Heart right ventricle (tissue), 16 donors: ENCODE data around the gene AAK1. TPM values are rescaled to one million over a fixed set of nuclear protein-coding genes. Genes with fewer than 3 reads are reported as not detected.

Source experiments
- ATAC-seq, 8 donors: fragments of 200-7000 bp; cut with Tn5 transposase; one replicate each; pipeline ENCODE4 v1.9.1; 2020; ENCODE audit warnings: mild to moderate bottlenecking in 8 of 8, moderate library complexity in 8 of 8, moderate number of reproducible peaks in 1 of 8
- DNase-seq, 2 donors: peaks; one replicate each; pipeline ENCODE4 v3.0.0-alpha.2; 2020
- H3K27ac ChIP-seq, 10 donors: fragments of 200-600 bp; sonication (generic) in 2 of 10; one replicate each; pipeline versions ENCODE4 v1.5.0 to v1.8.0; 2020 to 2022; ENCODE audit warnings: mild to moderate bottlenecking in 3 of 10
- H3K27me3 ChIP-seq, 7 donors: fragments of 200-600 bp; one replicate each; pipeline ENCODE4 v1.8.0; 2021 to 2022; ENCODE audit warnings: mild to moderate bottlenecking in 2 of 7
- H3K36me3 ChIP-seq, 9 donors: fragments of 200-600 bp; sonication (generic) in 1 of 9; one replicate each; pipeline versions ENCODE4 v1.5.0 to v1.8.0; 2020 to 2022; ENCODE audit warnings: mild to moderate bottlenecking in 2 of 9
- H3K4me1 ChIP-seq, 9 donors: fragments of 200-600 bp; sonication (generic) in 1 of 9; one replicate each; pipeline versions ENCODE4 v1.5.0 to v1.8.0; 2020 to 2022; ENCODE audit warnings: mild to moderate bottlenecking in 4 of 9
- H3K4me3 ChIP-seq, 10 donors: fragments of 200-600 bp; sonication (generic) in 2 of 10; one replicate each; pipeline versions ENCODE4 v1.5.0 to v1.8.0; 2020 to 2022; ENCODE audit warnings: mild to moderate bottlenecking in 7 of 10, moderate library complexity in 2 of 10
- H3K9me3 ChIP-seq, 11 donors: fragments of 200-600 bp in 10 of 11; sonication (generic) in 2 of 11; one replicate each; pipeline versions ENCODE4 v1.5.0 to v1.8.0; 2013 to 2022; ENCODE audit warnings: mild to moderate bottlenecking in 2 of 11, control low read depth in 1 of 11, moderate library complexity in 1 of 11
- WGBS, 2 donors: extraction: QIAGEN DNeasy Blood & Tissue Kit; methylation state at CpG; one replicate each; pipeline ENCODE4 v1.1.7; 2013; ENCODE audit warnings: inconsistent platforms in 1 of 2; 5-methylcytosine and 5-hydroxymethylcytosine counted together
- intact Hi-C, 10 donors: fragments of 100-400 bp; cut with DNase I; formaldehyde crosslinking; loops; one replicate each; pipeline versions ENCODE4 v1.11.1 to v1.14.2; 2022
- polyA plus RNA-seq, 2 donors: library from polyadenylated mRNA; stranded (reverse); fragments of 200-250 nt; gene quantifications; one replicate each; pipeline ENCODE4 v1.2.3, GENCODE V29; 2013
- total RNA-seq, 10 donors: library from RNA; stranded (reverse); fragmentation: NEBNext Ultra II Directional in 3 of 10; extraction: Animal tissue kit (Norgen Biotek cat#: 25700) in 3 of 10; gene quantifications; one replicate each; pipeline versions ENCODE4 v1.2.1 to v1.2.4, GENCODE V29; 2021 to 2023
- TF ChIP-seq, protein P1 (sequence below), 9 donors: fragments of 200-600 bp; sonication (generic) in 2 of 9; IDR thresholded peaks; one replicate each; pipeline versions ENCODE4 v1.5.0 to v1.8.0; 2021 to 2022; ENCODE audit warnings: antibody characterized with exemption in 9 of 9, mild to moderate bottlenecking in 5 of 9, moderate library complexity in 1 of 9
- donor health status: Arrhythmogenic right ventricular cardiomyopathy.
- donor health status: ischemic (EF 13 %, LVEDD 7.1; RV severe dilation, severe dysfunction).
- donor health status: healthy with polysubstance abuse.
- donor health status: DM: no; HTN: yes; CAD: no.
- donor health status: DM: no; HTN: no; CAD: no.
- donor health status: ischemic (EF 25% LVEDD 6.9; RV normal size, moderate dysfunction).
- donor health status: ischemic (EF 25% LVEDD 5.7; RV mildly dilated, moderate dysfunction).
- donor health status: healthy.
- donor health status: DM: yes; HTN: yes; CAD: no.
- donor health status: Ischemic cardiomyopathy.
- donor health status: ischemic (EF 35%, LVEDD 5.7; RV mildly dilated, moderate dysfunction).
- donor health status: nonischemic (EF 11% LVEDD 7.7; RV severe dilation, severe dysfunction).
- donor health status: DM: yes; HTN: yes; CAD: no.
- donor health status: PGD.
- donor health status: ischemic (EF 29% LVEDD 5.4; RV normal size, mild dysfunction).
- donor health status: nonischemic (EF 23%, LVEDD 6.1; RV moderate dilation, normal function).

Gene AAK1
- total and polyA plus RNA-seq, 12 donors = 10.1 to 148 (median 116) TPM

DNA sequence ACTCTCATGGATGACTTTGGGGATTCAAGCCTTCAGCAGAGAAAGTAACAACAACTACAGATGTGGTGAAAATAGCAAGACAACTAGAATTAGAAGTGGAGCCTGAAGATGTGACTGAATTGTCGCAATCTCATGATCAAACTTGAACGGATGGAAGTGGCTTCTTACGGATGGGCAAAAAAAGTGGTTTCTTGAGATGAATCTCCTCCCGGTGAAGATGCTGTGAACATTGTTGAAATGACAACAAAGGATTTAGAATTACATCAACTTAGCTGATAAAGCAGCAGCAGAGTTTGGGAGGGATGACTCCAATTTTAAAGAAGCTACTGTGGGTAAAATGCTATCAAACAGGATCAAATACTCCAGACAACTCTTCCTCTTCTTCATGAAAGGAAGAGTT, 43.1 kb downstream of the AAK1 start:
- no peak overlapping the region for H3K4me3 ChIP-seq
- WGBS, 2 donors = 92 to 93% methylated on average over 4 of the region's 4 CpGs
- peak overlapping the region in 8 of 10 donors; percentile 16 to 63 (median 38) for H3K27ac ChIP-seq
- intact Hi-C loops = no loop called here
- H3K27me3 ChIP-seq = no peaks in the 10 kb centered on the region
- TF ChIP-seq, protein P1, sequence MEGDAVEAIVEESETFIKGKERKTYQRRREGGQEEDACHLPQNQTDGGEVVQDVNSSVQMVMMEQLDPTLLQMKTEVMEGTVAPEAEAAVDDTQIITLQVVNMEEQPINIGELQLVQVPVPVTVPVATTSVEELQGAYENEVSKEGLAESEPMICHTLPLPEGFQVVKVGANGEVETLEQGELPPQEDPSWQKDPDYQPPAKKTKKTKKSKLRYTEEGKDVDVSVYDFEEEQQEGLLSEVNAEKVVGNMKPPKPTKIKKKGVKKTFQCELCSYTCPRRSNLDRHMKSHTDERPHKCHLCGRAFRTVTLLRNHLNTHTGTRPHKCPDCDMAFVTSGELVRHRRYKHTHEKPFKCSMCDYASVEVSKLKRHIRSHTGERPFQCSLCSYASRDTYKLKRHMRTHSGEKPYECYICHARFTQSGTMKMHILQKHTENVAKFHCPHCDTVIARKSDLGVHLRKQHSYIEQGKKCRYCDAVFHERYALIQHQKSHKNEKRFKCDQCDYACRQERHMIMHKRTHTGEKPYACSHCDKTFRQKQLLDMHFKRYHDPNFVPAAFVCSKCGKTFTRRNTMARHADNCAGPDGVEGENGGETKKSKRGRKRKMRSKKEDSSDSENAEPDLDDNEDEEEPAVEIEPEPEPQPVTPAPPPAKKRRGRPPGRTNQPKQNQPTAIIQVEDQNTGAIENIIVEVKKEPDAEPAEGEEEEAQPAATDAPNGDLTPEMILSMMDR (IDR thresholded peaks at IDR 0.05) = no peak
- DNase-seq (no peak), ATAC-seq (no peak)
- H3K4me1 ChIP-seq = peaks cover 3 to 63% (median 41%) of the 10 kb centered on the region in 9 donors
- peaks cover 0 to 16% (median 0%) of the 10 kb centered on the region in 9 donors for H3K36me3 ChIP-seq
- H3K9me3 ChIP-seq = peaks cover 0 to 3% (median 0%) of the 10 kb centered on the region in 11 donors

DNA sequence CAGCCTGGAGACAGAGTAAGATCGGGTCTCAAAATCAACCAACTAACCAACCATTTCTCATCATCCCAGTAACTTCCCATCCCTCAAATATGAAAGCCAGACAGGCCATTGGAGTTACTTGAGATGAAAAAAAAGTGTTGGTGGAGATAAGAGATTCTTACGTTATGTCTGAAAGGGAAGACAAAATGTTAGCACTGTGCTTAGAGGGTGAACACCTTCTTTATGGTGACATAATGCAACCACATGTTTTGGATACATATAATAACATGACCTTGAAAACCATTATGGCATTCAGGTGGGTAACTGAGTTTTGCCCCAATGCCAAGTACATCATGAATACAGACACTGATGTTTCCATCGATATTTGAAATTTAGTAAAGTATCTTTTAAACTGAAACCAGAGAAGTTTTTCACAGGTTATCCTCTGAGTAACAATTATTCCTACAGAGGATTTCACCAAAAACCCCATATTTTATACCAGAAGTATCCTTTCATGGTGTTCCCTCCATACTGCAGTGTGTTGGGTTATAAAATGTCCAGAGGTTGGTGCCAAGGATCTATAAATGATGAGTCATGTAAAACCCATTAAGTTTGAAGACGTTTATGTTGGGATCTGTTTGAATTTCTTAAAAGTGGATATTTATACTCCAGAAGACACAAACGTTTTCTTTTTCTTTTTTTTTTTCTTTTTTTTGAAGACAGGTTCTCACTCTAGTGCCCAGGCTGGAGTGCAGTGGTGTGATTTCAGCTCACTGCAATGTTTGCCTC, 45.5 kb downstream of the AAK1 start:
- no peaks in the 10 kb centered on the region for H3K9me3 ChIP-seq
- intact Hi-C loops = no loop called here
- 83 to 86% methylated on average over 5 of the region's 5 CpGs for WGBS, 2 donors
- H3K4me1 ChIP-seq = peaks cover 0 to 48% (median 27%) of the 10 kb centered on the region in 9 donors
- no peak overlapping the region for H3K27ac ChIP-seq
- ATAC-seq = no peak
- H3K36me3 ChIP-seq = peaks cover 0 to 16% (median 0%) of the 10 kb centered on the region in 9 donors
- no peak overlapping the region for H3K4me3 ChIP-seq
- TF ChIP-seq, protein P1 (IDR thresholded peaks at IDR 0.05) = no peak
- DNase-seq = no peak
- H3K27me3 ChIP-seq = no peaks in the 10 kb centered on the region

DNA sequence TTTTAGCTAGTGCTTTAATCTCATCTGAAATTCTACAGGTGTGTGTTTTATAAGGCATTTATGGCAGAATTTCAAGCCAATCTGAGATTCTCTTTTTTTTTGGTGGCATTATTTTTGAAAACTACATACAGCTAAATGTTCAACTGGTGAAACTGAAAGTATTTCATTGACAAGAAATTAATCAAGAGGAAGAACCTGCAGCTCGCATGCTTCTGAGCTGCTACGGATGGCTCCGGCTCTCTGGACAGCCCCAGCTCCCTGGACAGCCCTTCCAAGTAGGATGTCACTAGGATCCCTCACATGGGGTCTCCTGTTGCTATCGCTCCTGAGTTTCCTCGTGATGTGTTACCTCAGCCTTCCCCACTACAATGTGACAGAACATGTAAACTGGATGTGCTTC, 46.4 kb downstream of the AAK1 start:
- Histone ChIP-seq H3K4me1 (peaks cover 0 to 48% (median 25%) of the 10 kb centered on the region in 9 donors), H3K9me3 (no peaks in the 10 kb centered on the region), H3K27me3 (no peaks in the 10 kb centered on the region), H3K27ac (no peak overlapping the region), H3K36me3 (peaks cover 0 to 16% (median 0%) of the 10 kb centered on the region in 9 donors), H3K4me3 (no peak overlapping the region)
- intact Hi-C loops = no loop called here
- DNase-seq (no peak), ATAC-seq (no peak)
- TF ChIP-seq, protein P1 (IDR thresholded peaks at IDR 0.05) = no peak
- WGBS, 2 donors = 92% methylated on average over 5 of the region's 5 CpGs

DNA sequence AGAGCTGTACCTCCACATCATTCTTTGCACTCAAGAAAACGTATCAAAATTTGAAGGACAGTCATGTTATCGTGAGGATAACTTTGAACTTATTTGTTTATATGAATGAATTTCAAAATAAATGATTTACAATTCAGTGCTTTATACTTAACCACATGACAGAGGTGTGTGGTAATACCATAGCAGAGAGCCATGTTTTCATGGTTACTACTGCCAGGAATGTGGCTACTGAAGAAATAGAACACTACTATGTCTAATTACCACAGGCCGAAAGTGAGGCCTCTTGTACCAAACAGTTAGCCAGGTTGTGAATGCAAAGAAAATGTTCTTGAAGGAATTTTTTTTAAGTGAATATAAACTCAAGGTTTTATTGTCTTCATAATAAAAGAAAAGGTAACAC, 49.2 kb downstream of the AAK1 start:
- ATAC-seq = no peak
- WGBS, 2 donors = 90 to 96% methylated on average over 3 of the region's 3 CpGs
- DNase-seq = no peak
- Histone ChIP-seq H3K4me1 (peaks cover 3 to 51% (median 32%) of the 10 kb centered on the region in 9 donors), H3K4me3 (no peak overlapping the region), H3K27ac (no peak overlapping the region), H3K27me3 (no peaks in the 10 kb centered on the region), H3K9me3 (no peaks in the 10 kb centered on the region), H3K36me3 (no peaks in the 10 kb centered on the region)
- TF ChIP-seq, protein P1 (IDR thresholded peaks at IDR 0.05) = no peak
- intact Hi-C loops = no loop called here
